GM12892 (cell line): ENCODE measurements around the gene FBXW4.
A peak's percentile ranks its signal among the peaks of the same experiment; 100 is the strongest.

Source experiments
- DNase-seq: peaks from one replicate; pipeline ENCODE4 v3.0.0; 2011; ENCODE audit not compliant: insufficient read length
- FAIRE-seq: peaks from 2 replicates; lab custom pipeline; 2011; peaks lifted over from hg19 to GRCh38; lab: Jason Lieb, UNC
- POLR2A ChIP-seq: IDR thresholded peaks from 2 replicates; pipeline ENCODE4 v1.6.1; 2011; ENCODE audit warnings: low read depth, low read length, control low read depth
- POLR2AphosphoS5 ChIP-seq: IDR thresholded peaks from 2 replicates; pipeline ENCODE4 v1.6.1; 2011; ENCODE audit warnings: low read depth, low read length, control low read depth
- TAF1 ChIP-seq: IDR thresholded peaks from 2 replicates; pipeline ENCODE4 v1.6.1; 2011; ENCODE audit warnings: low read depth, mild to moderate bottlenecking, control low read depth, low read length, borderline replicate concordance

FBXW4 gene

DNA sequence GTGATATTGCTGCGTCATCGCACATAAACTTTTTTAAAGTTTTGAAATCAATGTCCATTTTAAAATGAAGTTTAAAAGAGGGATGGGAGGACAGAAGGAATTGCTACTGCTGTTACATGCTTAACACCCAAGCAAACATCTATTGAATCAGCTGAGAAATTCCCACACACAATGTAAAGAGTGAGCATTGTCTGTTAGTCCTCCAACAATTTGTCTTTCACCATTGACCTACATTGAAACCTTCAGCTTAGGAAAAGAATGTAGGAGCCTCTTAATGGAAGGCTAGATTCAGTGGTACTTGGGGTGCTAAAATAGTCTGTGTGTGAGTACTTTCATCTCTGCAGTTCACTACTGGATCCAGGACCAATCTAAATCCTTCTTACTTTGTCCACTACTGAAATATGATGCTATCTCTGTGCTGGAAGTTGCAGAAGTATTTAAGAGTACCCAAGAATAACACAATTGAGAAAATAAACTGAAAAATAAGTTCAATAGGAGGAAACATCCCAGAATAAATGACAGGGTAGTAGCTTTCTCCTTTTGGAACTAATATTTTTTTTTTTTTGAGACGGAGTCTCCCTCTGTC is 23.8 kb upstream of the FBXW4 start:
- no peak for FAIRE-seq
- DNase-seq = no peak
- TF ChIP-seq TAF1 (no peak), POLR2A (no peak), POLR2AphosphoS5 (no peak)

GRCh38 chr10:101716891-101717659 is 22.1 kb upstream of the FBXW4 start:
- TF ChIP-seq POLR2AphosphoS5 (no peak), TAF1 (no peak)
- no peak for FAIRE-seq
- DNase-seq = no peak

DNA sequence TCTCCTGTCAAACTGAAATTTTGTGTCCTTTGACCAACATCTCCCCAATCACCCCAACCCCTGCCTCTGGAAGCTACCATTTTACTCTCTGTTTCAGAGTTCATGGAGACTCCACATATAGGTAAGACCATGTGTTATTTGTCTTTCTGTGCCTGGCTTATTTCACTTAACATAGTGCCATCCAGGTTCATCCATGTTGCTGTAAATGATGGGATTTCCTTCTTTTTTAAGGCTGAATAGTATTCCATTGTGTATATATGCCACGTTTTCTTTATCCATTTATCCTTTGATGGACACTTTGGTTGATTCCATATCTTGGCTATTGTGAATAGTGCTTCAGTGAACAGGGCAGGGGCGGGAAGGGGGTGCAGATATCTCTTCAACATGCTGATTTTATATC is 18.0 kb upstream of the FBXW4 start:
- TF ChIP-seq POLR2A (no peak), POLR2AphosphoS5 (no peak), TAF1 (no peak)
- no peak for FAIRE-seq
- no peak for DNase-seq

DNA sequence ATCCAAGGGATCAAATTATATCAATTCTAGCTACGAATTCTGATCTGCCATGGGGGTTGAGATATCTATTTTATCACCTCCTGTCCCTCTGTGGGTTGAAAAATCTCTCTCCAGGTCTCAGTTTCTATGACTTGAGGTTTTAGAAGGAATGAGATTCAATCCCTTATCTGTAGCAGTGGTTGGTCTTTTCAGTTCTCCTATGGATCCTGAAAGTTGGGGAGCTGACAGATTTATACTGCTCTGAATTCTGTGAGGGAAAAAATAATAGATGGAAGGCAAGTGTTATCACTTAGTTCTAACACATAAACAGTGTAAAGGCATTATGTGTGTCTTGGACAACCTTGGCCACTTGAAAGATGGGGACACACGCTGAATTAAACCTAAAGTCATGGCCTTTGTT is 15.8 kb upstream of the FBXW4 start:
- FAIRE-seq (no peak), DNase-seq (no peak)
- TF ChIP-seq POLR2A (no peak), TAF1 (no peak), POLR2AphosphoS5 (no peak)

DNA sequence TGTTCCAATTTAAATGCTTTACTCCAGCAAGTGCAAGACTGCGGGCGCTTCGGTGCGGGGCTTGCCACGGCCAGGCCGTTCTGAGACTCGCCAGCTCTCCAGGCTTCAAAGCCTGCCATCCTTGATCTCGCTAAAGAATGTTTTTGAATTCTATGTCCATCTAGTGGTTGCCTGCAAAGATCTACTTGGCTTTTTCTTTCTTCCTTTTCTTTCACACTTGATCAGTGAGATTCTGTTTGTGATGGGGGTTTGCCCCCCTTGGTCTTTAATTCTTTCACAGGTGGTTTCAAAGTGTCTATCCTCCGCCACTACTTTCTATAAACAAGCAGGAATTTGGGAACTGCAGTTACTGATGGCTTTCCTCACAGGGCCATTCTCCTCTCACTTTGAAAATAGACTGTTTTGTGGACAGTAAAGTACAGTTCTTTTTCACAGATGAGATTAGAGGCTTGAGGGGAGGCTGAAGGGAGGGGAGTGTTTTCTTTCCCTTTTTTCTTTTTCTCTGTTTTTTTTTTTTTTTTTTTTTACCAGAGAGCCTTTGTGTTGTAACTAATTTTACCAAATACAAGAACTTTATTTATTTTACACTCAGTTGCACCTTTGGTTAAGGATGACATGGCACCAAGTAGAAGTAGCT is 15.2 kb upstream of the FBXW4 start:
- DNase-seq = no peak
- TF ChIP-seq POLR2A = no peak
- TF ChIP-seq POLR2AphosphoS5 = no peak
- TF ChIP-seq TAF1 = no peak
- FAIRE-seq = no peak

DNA sequence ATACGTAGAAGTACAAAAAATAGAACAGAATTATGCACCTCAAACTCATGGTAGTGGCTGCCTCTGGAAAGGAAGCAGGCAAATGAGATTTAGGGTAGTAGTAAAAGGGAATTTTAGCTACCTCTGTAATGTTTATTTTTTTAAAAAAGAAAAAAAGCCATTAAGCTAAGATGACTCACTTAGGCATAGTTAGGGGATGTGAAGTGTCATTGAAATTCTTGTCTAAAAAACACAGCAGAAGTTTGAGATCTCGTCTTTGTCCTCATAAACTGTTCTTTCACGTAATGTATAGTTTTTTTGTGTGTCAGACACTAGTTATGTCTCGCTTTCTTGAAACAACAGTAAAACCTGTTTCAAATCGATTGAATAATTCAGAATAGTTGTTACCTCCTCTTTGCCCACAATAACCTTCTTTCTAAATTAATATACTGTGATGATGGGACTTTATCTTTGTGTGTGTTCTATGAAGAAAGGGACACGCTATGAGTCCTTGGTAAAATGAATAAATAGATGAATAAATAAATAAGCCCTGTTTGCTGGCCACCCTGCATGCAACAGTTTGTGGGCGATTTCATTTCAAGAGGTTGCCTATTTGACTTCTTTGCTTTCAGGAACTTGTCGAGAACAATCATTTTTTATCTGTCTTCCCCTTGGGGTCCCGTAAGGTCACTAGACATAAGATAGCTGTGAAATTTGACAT is 14.5 kb upstream of the FBXW4 start:
- TF ChIP-seq TAF1 = no peak
- TF ChIP-seq POLR2A = no peak
- TF ChIP-seq POLR2AphosphoS5 = no peak
- no peak for DNase-seq
- no peak for FAIRE-seq

DNA sequence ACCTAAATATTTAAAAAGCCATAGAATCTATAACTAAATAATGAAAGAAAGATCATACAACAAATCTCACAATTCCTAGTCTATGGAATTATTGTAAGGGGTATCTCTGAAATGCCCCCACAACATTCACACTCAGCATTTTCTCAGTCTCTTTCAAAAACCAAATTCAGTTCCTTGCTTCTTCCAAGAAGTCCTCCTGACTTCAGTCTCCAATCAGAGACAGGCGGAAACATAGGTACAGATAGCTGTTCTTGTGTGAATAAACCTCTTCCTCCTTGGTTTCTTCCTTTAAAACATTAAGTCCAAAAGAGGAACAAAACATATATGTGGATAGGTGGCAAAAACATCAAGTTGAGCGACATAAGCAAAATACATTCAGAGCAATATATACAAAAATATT is 13.9 kb upstream of the FBXW4 start:
- TF ChIP-seq TAF1 = no peak
- no peak for TF ChIP-seq POLR2A
- no peak for TF ChIP-seq POLR2AphosphoS5
- FAIRE-seq = no peak
- no peak for DNase-seq

DNA sequence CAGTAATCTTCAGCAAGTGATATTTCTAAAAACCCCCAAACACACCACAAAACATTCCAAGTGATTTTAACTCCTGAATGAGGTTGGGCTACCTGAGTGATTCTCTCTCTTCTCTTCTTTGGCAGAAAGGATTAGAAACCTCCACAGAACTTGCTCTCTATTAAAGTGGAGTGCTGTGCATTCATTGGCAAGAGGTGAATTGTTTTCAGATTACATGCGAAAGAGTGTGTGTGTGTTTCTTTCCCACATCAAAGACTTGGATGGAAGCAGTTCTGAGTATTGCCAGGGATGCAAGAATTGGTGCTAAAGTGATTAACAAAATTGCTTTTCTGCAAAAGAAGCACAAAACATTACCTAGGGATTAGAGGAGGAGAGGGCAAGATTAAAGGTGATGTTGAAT is 13.1 kb upstream of the FBXW4 start:
- DNase-seq (no peak), FAIRE-seq (no peak)
- TF ChIP-seq POLR2A = no peak

DNA sequence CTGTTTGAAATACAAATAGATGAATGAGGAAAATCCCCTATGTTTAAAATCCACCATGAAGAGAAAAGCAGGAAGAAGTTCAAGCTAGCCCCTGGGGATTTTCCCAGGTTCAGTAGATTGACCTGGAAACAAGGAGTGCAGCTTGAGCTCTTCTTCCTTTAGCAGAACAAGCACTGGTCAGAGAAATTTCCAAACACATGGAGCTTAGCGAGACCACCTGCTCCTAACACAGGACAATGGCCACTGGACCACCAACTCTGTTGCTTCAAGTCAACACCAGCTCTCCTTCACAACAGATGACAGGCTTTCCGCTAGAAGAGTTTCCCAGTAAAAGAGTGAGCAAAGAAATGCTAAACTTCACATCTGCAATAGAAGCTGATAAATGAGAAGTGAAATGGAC is 9.4 kb upstream of the FBXW4 start:
- DNase-seq (no peak), FAIRE-seq (peak; percentile 84)
- TF ChIP-seq POLR2AphosphoS5 (no peak), POLR2A (no peak), TAF1 (no peak)

DNA sequence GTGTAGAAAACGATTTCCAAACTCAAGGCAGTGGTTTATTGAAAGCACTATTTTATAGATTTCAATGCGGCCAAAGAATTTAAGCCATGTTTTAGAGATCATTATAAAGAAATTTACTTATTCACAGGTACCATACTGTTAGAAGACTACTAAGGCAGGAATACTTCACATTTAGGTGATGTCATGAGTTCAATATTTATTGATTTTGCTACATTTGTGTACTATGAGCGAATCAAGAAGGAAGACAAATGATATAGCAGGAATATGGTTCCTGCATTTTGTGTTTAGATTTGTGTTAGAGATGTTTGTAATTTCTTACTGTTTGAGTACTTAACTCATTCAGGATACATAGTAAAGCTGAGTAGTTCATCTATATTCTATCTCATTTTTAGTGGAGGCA is 1.7 kb upstream of the FBXW4 start:
- FAIRE-seq (no peak), DNase-seq (no peak)
- TF ChIP-seq TAF1 (no peak), POLR2AphosphoS5 (no peak), POLR2A (no peak)

- peak; percentile 36 for FAIRE-seq
- DNase-seq = no peak
- no peak for TF ChIP-seq POLR2AphosphoS5
- TF ChIP-seq POLR2A = no peak
- no peak for TF ChIP-seq TAF1
Observed at GRCh38 chr10:101695404-101695890, 477 bp upstream of the FBXW4 start.
